GM04504 (cell line): ENCODE measurements around the gene RPP30.

Experiments used
- DNase-seq: peaks from one replicate; pipeline ENCODE4 v3.0.0-alpha.2; 2012; ENCODE audit warnings: low read depth

Gene RPP30

DNA sequence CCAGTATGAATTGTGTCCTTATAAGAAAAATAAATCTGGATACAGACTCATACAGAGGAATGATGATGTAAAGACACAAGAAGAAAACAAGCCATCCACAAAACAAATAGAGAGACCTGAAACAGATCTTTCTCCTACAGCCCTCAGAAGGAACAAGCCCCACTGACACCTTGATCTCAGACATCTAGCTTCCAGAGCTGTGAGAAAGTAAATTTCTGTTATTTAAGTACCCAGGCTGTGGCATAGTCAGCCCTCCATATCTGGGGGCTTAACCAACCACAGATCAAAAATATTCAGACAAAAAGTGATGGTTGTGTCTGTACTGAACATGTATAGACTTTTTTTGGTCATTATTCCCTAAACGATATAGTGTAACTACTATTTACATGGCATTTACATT is 73.0 kb downstream of the RPP30 start:
- no peak for DNase-seq

DNA sequence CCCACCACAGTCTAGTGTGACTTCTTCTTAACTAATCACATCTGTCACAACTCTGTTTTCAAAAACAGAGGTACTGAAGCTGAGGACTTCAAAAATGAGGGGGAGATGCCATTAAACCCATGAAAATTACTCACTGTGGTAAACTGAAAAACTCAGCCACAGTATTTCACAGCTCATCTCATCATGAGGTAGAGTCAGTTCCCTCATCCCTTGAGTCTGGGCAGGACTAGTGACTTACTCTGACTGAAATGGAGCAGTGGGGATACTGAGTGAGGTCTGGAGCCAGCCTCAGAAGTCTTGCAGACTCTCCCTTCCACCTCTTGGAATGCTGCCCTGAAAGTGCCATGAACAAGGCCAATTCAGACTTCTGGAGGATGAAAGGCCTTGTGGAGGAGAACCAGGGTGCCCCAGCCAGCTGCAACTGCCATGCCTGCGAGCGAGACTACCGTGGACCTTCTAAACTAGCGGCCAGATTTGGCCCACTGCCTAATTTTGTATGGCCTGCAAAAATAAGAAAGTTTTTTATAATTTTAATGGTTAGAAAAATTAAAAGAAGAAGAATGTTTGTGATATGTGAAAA is 73.8 kb downstream of the RPP30 start:
- DNase-seq, result no peak

- DNase-seq, result no peak
These were observed 75.5 kb downstream of the RPP30 start for GRCh38 chr10:90947030-90947960.
